HepG2 (cell line): Measurements from ENCODE around the gene NSD2. TPM values are rescaled to one million over a fixed set of nuclear protein-coding genes. Genes with fewer than 3 reads are reported as not detected.

Source experiments
- ATAC-seq: fragments of 200-7000 bp; cut with Tn5 transposase; 3 replicates; pipeline ENCODE4 v1.9.1; 2020; ENCODE audit warnings: mild to moderate bottlenecking, moderate library complexity
- BruUV-seq: library from RNA; stranded (reverse); fragments of 400-500 nt; replicated peaks from 2 replicates; lab custom pipeline; 2021; lab: Mats Ljungman, UMichigan
- CTCF ChIA-PET: fragments of 300-600 bp; formaldehyde crosslinking; extraction: SDS; loops from one replicate; lab custom pipeline; 2021; ENCODE audit warnings: low total read pairs, inconsistent platforms, low intra/inter-chr PET ratio; lab: Yijun Ruan, JAX
- POLR2A ChIA-PET: fragments of 350-600 bp; sonication (Branson Sonifier 250); formaldehyde crosslinking; loops from one replicate; lab custom pipeline; 2020; ENCODE audit warnings: antibody characterized with exemption, inconsistent platforms; lab: Yijun Ruan, JAX
- DNase-seq: peaks from one replicate; pipeline ENCODE4 v3.0.0-alpha.2; 2015; ENCODE audit warnings: low spot score
- FAIRE-seq: peaks from 3 replicates; lab custom pipeline; 2011; peaks lifted over from hg19 to GRCh38; lab: Jason Lieb, UNC
- H2AFZ ChIP-seq: one replicate; pipeline ENCODE4 v1.6.1; 2011; ENCODE audit warnings: low read length, inconsistent platforms
- H3K27ac ChIP-seq: fragments of 300-600 bp; 3 replicates; pipeline ENCODE4 v1.8.0; 2011; ENCODE audit warnings: mixed run types, mild to moderate bottlenecking, mixed read lengths, low read length, inconsistent platforms; ENCODE audit not compliant: insufficient read depth; ENCODE audit errors: extremely low read length
- H3K27me3 ChIP-seq, 2 experiments: fragments of 200-600 bp in 1 of 2; 2 replicates in 1 of 2; 3 replicates in 1 of 2; pipeline versions ENCODE4 v1.6.0 to v1.8.0; 2011; ENCODE audit warnings: low read length in 2 of 2, mild to moderate bottlenecking in 2 of 2, moderate library complexity in 2 of 2, inconsistent platforms in 1 of 2; ENCODE audit not compliant: insufficient read depth in 2 of 2, control insufficient read depth in 1 of 2
- H3K36me3 ChIP-seq, 2 experiments: fragments of 200-600 bp in 1 of 2; replicated peaks in 1 of 2; 2 replicates in 1 of 2; 3 replicates in 1 of 2; pipeline versions ENCODE4 v1.5.1 to v1.8.0; 2011; ENCODE audit warnings: low read length in 2 of 2, inconsistent platforms in 1 of 2; ENCODE audit not compliant: insufficient read depth in 2 of 2, control insufficient read depth in 1 of 2
- H3K4me1 ChIP-seq: 2 replicates; pipeline ENCODE4 v1.5.1; 2012; ENCODE audit warnings: low read length, inconsistent platforms; ENCODE audit not compliant: insufficient read depth
- H3K4me2 ChIP-seq: 2 replicates; pipeline ENCODE4 v1.6.0; 2011; ENCODE audit warnings: low read depth, low read length, inconsistent platforms
- H3K4me3 ChIP-seq, 3 experiments: fragments of 200-600 bp in 1 of 3; sonication (generic), shearing (Covaris generic) in 1 of 3; replicated peaks in 1 of 3; 2 replicates each; pipeline ENCODE4 v1.5.1; 2011 to 2016; ENCODE audit warnings: low read length in 3 of 3, inconsistent platforms in 2 of 3, low read depth in 2 of 3, mild to moderate bottlenecking in 2 of 3, control low read depth in 1 of 3, mixed read lengths in 1 of 3; ENCODE audit not compliant: insufficient read depth in 1 of 3
- H3K79me2 ChIP-seq: one replicate; pipeline ENCODE4 v1.6.1; 2011; ENCODE audit warnings: low read length, inconsistent platforms; ENCODE audit not compliant: insufficient read depth
- H3K9ac ChIP-seq: 2 replicates; pipeline ENCODE4 v1.6.0; 2011; ENCODE audit warnings: mild to moderate bottlenecking, low read depth, low read length, inconsistent platforms; ENCODE audit not compliant: insufficient read depth
- H3K9me3 ChIP-seq: 2 replicates; pipeline ENCODE4 v1.5.1; 2012; ENCODE audit warnings: mild to moderate bottlenecking, low read length
- H4K20me1 ChIP-seq: 2 replicates; pipeline ENCODE4 v1.6.0; 2011; ENCODE audit warnings: inconsistent platforms, mild to moderate bottlenecking, low read length, moderate library complexity; ENCODE audit not compliant: insufficient read depth
- IRF9 ChIP-seq: sonication (generic); formaldehyde crosslinking; IDR thresholded peaks from 2 replicates; pipeline ENCODE4 v1.8.0; 2022; ENCODE audit warnings: missing genetic modification reagents, mild to moderate bottlenecking, borderline replicate concordance
- NCOR1 ChIP-seq: fragments of 200-600 bp; sonication (generic); IDR thresholded peaks from 2 replicates; pipeline ENCODE4 v1.7.0; 2017; ENCODE audit warnings: antibody characterized with exemption, low read length, borderline replicate concordance
- PTBP1 ChIP-seq: fragments of 200-400 bp; formaldehyde crosslinking; IDR thresholded peaks from 2 replicates; pipeline ENCODE4 v1.6.1; 2018; ENCODE audit warnings: low read length, low read depth; ENCODE audit not compliant: poor library complexity, severe bottlenecking
- THAP9 ChIP-seq: sonication (generic); formaldehyde crosslinking; IDR thresholded peaks from 2 replicates; pipeline ENCODE4; 2020; ENCODE audit warnings: missing genetic modification reagents, mild to moderate bottlenecking, borderline replicate concordance
- ZNF292 ChIP-seq: sonication (generic); formaldehyde crosslinking; IDR thresholded peaks from 2 replicates; pipeline ENCODE4 v1.8.1; 2022; ENCODE audit warnings: mild to moderate bottlenecking, low read depth, missing genetic modification reagents, borderline replicate concordance
- ZNF501 ChIP-seq: sonication (generic); formaldehyde crosslinking; IDR thresholded peaks from 2 replicates; pipeline ENCODE4 v1.5.1; 2020; ENCODE audit warnings: mild to moderate bottlenecking, moderate library complexity, missing genetic modification reagents
- ZSCAN30 ChIP-seq: sonication (generic); formaldehyde crosslinking; IDR thresholded peaks from 2 replicates; pipeline ENCODE4 v1.5.0; 2020; ENCODE audit warnings: mild to moderate bottlenecking, missing genetic modification reagents
- WGBS: methylation state at CpG from one replicate; pipeline ENCODE4 v1.1.6; 2017; ENCODE audit warnings: low lambda C conversion rate; 5-methylcytosine and 5-hydroxymethylcytosine counted together
- in situ Hi-C: cut with HindIII; loops from 2 replicates; pipeline ENCODE4 v1.10.0; 2017; ENCODE audit warnings: low pct_unique_long_range_greater_than_20kb; ENCODE audit not compliant: extremely low pct_ligation_motif_present
- intact Hi-C: fragments of 100-400 bp; cut with micrococcal nuclease; formaldehyde crosslinking; loops from one replicate; pipeline ENCODE4 v1.10.0; 2022; ENCODE audit not compliant: unreplicated experiment
- polyA plus RNA-seq, 8 experiments: library from polyadenylated mRNA; depleted of rRNA in 3 of 8; stranded (reverse) in 7 of 8; unstranded in 1 of 8; fragments of >200 nt; fragmentation: Illumina TruSeq in 4 of 8; extraction: Trizol in 4 of 8; gene quantifications; 2 replicates each; pipeline versions ENCODE4 v1.2.1 to v1.2.3, GENCODE V29; 2011 to 2016; ENCODE audit warnings: low read depth in 4 of 8, missing spikeins in 1 of 8, mixed read lengths in 1 of 8; ENCODE audit not compliant: insufficient read depth in 1 of 8
- total RNA-seq, 5 experiments: library from RNA; depleted of rRNA; stranded (reverse); fragments of >200 nt; fragmentation: Illumina TruSeq; extraction: Trizol; gene quantifications; 2 replicates each; pipeline ENCODE4 v1.2.3, GENCODE V29; 2016; ENCODE audit warnings: low read depth in 1 of 5

NSD2 gene
- total and polyA plus RNA-seq, 2 of the 13 experiments (the other 11 are each of a cell fraction or from before 2014, with no cell fraction given), result 22.0 to 65.9 TPM

DNA sequence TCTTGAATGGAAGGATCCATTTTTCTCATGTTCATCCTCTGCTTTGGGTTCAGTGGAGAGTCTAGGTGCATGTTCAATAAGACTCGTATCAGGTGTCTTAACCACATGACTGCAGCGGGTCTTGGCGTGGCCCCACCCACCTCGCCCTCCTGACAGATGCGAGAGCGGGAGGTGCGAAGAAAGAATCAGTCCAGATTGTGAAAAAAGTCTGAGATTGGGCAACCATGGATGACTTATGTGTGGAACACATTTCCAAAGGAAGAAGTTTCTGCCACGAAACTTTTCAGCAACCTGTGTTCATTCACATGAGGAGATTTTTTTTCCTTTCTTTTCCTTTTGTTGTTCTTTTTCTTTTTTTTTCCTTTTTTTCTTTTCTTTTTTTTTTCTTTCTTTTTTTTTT is 66.8 kb downstream of the NSD2 start:
- H3K27me3 ChIP-seq, result no peaks in the 10 kb centered on the region
- in situ Hi-C loops (no loop called here), intact Hi-C loops (no loop called here)
- H3K4me1 ChIP-seq, result no peaks in the 10 kb centered on the region
- no peak overlapping the region for H3K27ac ChIP-seq
- WGBS, result 98% methylated on average over 8 of the region's 8 CpGs
- TF ChIP-seq NCOR1 (no peak), THAP9 (CRISPR knock-in tag) (no peak), PTBP1 (no peak), ZNF501 (no peak), ZSCAN30 (CRISPR knock-in tag) (no peak), IRF9 (CRISPR knock-in tag) (no peak), ZNF292 (CRISPR knock-in tag) (no peak)
- H3K4me3 ChIP-seq, result no peak overlapping the region
- no peak overlapping the region for H3K4me2 ChIP-seq
- ChIA-PET POLR2A (no interaction called here), CTCF (no interaction called here)
- no peaks in the 10 kb centered on the region for H3K9me3 ChIP-seq
- no peak for ATAC-seq
- no peaks in the 10 kb centered on the region for H3K79me2 ChIP-seq
- no peak overlapping the region for H3K9ac ChIP-seq
- H3K36me3 ChIP-seq, result peaks cover 23 to 68% of the 10 kb centered on the region in 2 experiments
- BruUV-seq, result no TSS peak
- no peak for FAIRE-seq
- no peak for DNase-seq
- no peaks in the 10 kb centered on the region for H4K20me1 ChIP-seq
- H2AFZ ChIP-seq, result no peak overlapping the region
